Iris pigment epithelial cell (primary cell): ENCODE results near the gene ABHD14A.

Experiments
- DNase-seq: peaks from one replicate; pipeline ENCODE4 v3.0.0-alpha.2; 2011; ENCODE audit warnings: low read depth

ABHD14A gene

GRCh38 chr3:52020796-52021195 is 45.9 kb downstream of the ABHD14A start:
- DNase-seq: no peak

GRCh38 chr3:52021489-52022268 is 46.8 kb downstream of the ABHD14A start:
- no peak for DNase-seq

- no peak for DNase-seq
Measured at GRCh38 chr3:52022323-52023100, 47.6 kb downstream of the ABHD14A start.

GRCh38 chr3:52023101-52023770 is 48.4 kb downstream of the ABHD14A start:
- DNase-seq: no peak

GRCh38 chr3:52023860-52024764 is 49.2 kb downstream of the ABHD14A start:
- DNase-seq: no peak

GRCh38 chr3:52024765-52025452 is 50.0 kb downstream of the ABHD14A start:
- DNase-seq: no peak

GRCh38 chr3:52025453-52025852 is 50.6 kb downstream of the ABHD14A start:
- no peak for DNase-seq

GRCh38 chr3:52026041-52026440 is 51.2 kb downstream of the ABHD14A start:
- no peak for DNase-seq

- no peak for DNase-seq
Measured at GRCh38 chr3:52028572-52028971, 53.7 kb downstream of the ABHD14A start.

GRCh38 chr3:52029053-52029452 is 54.2 kb downstream of the ABHD14A start:
- DNase-seq: no peak

GRCh38 chr3:52029535-52029934 is 54.7 kb downstream of the ABHD14A start:
- DNase-seq: no peak
